ENCODE measurements around the gene NUDT22.

The NUDT22 gene

GRCh38 chr11:64225608-64226506 is at the start of gene NUDT22, which contains the start of gene TRPT1:
TSS of gene NUDT22 (plus strand) at chr11:64226274. CDS start at chr11:64226653, 379 bp downstream.
TSS of gene TRPT1 (minus strand) at chr11:64226186. CDS start at chr11:64225860, 326 bp downstream.
- peak within 1 kb of the TSS; percentile 94 for H3K27ac ChIP-seq
- TF ChIP-seq CTCF (conservative IDR thresholded peaks at IDR 0.05), result peak; percentile 67

GRCh38 chr11:64176751-64177150 is 49.3 kb upstream of the NUDT22 start:
- no peak for TF ChIP-seq CTCF (conservative IDR thresholded peaks at IDR 0.05)
- H3K27ac ChIP-seq, result no peak overlapping the region

GRCh38 chr11:64178203-64178602 is 47.9 kb upstream of the NUDT22 start:
- TF ChIP-seq CTCF (conservative IDR thresholded peaks at IDR 0.05), result no peak
- no peak overlapping the region for H3K27ac ChIP-seq

- no peak overlapping the region for H3K27ac ChIP-seq
- TF ChIP-seq CTCF (conservative IDR thresholded peaks at IDR 0.05), result no peak
Measured at GRCh38 chr11:64178951-64179639, 47.0 kb upstream of the NUDT22 start.

DNA sequence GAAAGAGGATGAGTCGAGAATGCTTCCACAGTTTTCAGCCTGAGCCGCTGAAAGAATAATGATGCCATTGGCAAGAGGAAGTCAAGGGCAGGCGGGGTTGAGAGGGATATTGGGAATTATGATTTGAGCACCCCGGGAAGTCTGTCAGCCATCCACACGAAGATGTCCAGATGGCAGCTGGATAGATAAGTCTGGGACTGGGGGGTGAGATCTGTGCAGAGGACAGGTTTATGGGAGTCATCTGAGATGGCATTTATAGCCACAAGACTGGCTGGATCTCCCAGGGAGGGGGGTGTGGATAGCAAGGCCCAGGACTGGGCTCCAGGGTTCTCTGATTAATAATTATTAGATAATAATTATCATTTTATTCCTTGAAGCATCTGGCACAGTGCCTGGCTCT is 45.2 kb upstream of the NUDT22 start:
- peak overlapping the region; percentile 15; the same call in 1 of the 2 replicates for H3K27ac ChIP-seq
- TF ChIP-seq CTCF (conservative IDR thresholded peaks at IDR 0.05), result no peak

- no peak for TF ChIP-seq CTCF (conservative IDR thresholded peaks at IDR 0.05)
- H3K27ac ChIP-seq, result peak overlapping the region; percentile 15
Measured at GRCh38 chr11:64181506-64182411, 44.3 kb upstream of the NUDT22 start.

All from VCaP (cell line).